K562 (cell line): ENCODE data around the gene SIGLEC15.

Source experiments
- RAD21 ChIP-seq, 2 experiments: fragments of 250-450 bp in 1 of 2; fragments of 450-650 bp in 1 of 2; sonication (Bioruptor Pico) in 1 of 2; formaldehyde crosslinking in 1 of 2; IDR thresholded peaks in 1 of 2; conservative IDR thresholded peaks in 1 of 2; 2 replicates each; pipeline versions ENCODE4 v1.4.0 to v1.8.0; 2020 to 2022; ENCODE audit warnings: mild to moderate bottlenecking in 2 of 2, moderate library complexity in 1 of 2
- ZNF24 ChIP-seq: fragments of 450-650 bp; IDR thresholded peaks from 2 replicates; pipeline ENCODE4 v1.6.1; 2016
- ZNF609 ChIP-seq: sonication (generic); formaldehyde crosslinking; IDR thresholded peaks from 2 replicates; pipeline ENCODE4 v1.8.1; 2023; ENCODE audit warnings: missing genetic modification reagents, mild to moderate bottlenecking, borderline replicate concordance

- TF ChIP-seq RAD21 (CRISPR knock-in tag; conservative IDR thresholded peaks at IDR 0.05 in 1 of 2, IDR thresholded peaks at IDR 0.05 in 1 of 2) (no peak), ZNF24 (no peak), ZNF609 (CRISPR knock-in tag) (no peak)
Measured at GRCh38 chr18:45854036-45854586, 28.6 kb downstream of the SIGLEC15 start.
